CD8-positive, alpha-beta memory T cell (primary cell): ENCODE results near the gene KCNIP4. TPM values are rescaled to one million over a fixed set of nuclear protein-coding genes. Genes with fewer than 3 reads are reported as not detected.

Experiments
- CTCF ChIA-PET: fragments of 350-600 bp; sonication (Branson Sonifier 250); formaldehyde crosslinking; loops from one replicate; lab custom pipeline; 2021; ENCODE audit warnings: antibody characterized with exemption; lab: Charles Lee
- POLR2A ChIA-PET: fragments of 350-600 bp; sonication (Branson Sonifier 250); formaldehyde crosslinking; loops from one replicate; lab custom pipeline; 2021; ENCODE audit warnings: antibody characterized with exemption; lab: Charles Lee
- DNase-seq, 5 donors: peaks; one replicate each; pipeline versions ENCODE4 v3.0.0 to v3.0.0-alpha.2; 2020 to 2022; ENCODE audit warnings: mixed read lengths in 1 of 5
- H3K27ac ChIP-seq: one replicate; pipeline ENCODE4 v1.7.0; 2013; ENCODE audit warnings: low read depth, mild to moderate bottlenecking, low read length, moderate library complexity
- H3K27me3 ChIP-seq: 2 replicates; pipeline ENCODE4 v1.7.0; 2013; ENCODE audit warnings: low read length, mild to moderate bottlenecking; ENCODE audit not compliant: insufficient read depth, poor library complexity, severe bottlenecking
- H3K36me3 ChIP-seq: 2 replicates; pipeline ENCODE4 v1.7.0; 2013; ENCODE audit warnings: mild to moderate bottlenecking, low read length, moderate library complexity; ENCODE audit not compliant: insufficient read depth
- H3K4me1 ChIP-seq: 2 replicates; pipeline ENCODE4 v1.7.0; 2013; ENCODE audit warnings: mild to moderate bottlenecking, low read length, moderate library complexity; ENCODE audit not compliant: insufficient read depth
- H3K4me3 ChIP-seq: 2 replicates; pipeline ENCODE4 v1.7.0; 2013; ENCODE audit warnings: mild to moderate bottlenecking, low read length
- H3K9me3 ChIP-seq: 2 replicates; pipeline ENCODE4 v1.7.0; 2013; ENCODE audit warnings: mild to moderate bottlenecking, low read length
- H3K27ac Mint-ChIP-seq, 8 donors: one replicate each; pipeline ENCODE4 v1.8.0; 2020 to 2021; ENCODE audit warnings: mixed read lengths in 8 of 8, mild to moderate bottlenecking in 6 of 8, inconsistent platforms in 3 of 8, moderate library complexity in 3 of 8
- H3K27me3 Mint-ChIP-seq, 2 donors: one replicate each; pipeline ENCODE4 v1.8.0; 2020 to 2021; ENCODE audit warnings: mixed read lengths in 2 of 2, mild to moderate bottlenecking in 1 of 2, moderate library complexity in 1 of 2
- H3K36me3 Mint-ChIP-seq, 3 donors: one replicate each; pipeline ENCODE4 v1.8.0; 2020 to 2021; ENCODE audit warnings: mixed read lengths in 3 of 3, inconsistent platforms in 1 of 3, mild to moderate bottlenecking in 1 of 3
- H3K4me1 Mint-ChIP-seq, 3 donors: one replicate each; pipeline ENCODE4 v1.8.0; 2020 to 2021; ENCODE audit warnings: mixed read lengths in 3 of 3, inconsistent platforms in 1 of 3, mild to moderate bottlenecking in 1 of 3
- H3K4me3 Mint-ChIP-seq, 7 donors: one replicate each; pipeline ENCODE4 v1.8.0; 2020 to 2021; ENCODE audit warnings: mixed read lengths in 7 of 7, mild to moderate bottlenecking in 6 of 7, moderate library complexity in 4 of 7, inconsistent platforms in 2 of 7
- H3K9me3 Mint-ChIP-seq, 5 donors: one replicate each; pipeline ENCODE4 v1.8.0; 2020 to 2022; ENCODE audit warnings: mixed read lengths in 5 of 5, mild to moderate bottlenecking in 3 of 5, moderate library complexity in 2 of 5, inconsistent platforms in 1 of 5
- polyA plus RNA-seq: library from polyadenylated mRNA; unstranded; fragments of 300-500 nt; fragmentation: Illumina TruSeq; gene quantifications from one replicate; pipeline ENCODE4 v1.2.3, GENCODE V29; 2021
- total RNA-seq, 2 experiments: library from RNA; stranded (reverse); gene quantifications; one replicate each; pipeline ENCODE4 v1.2.3, GENCODE V29; 2021

Gene KCNIP4
- total and polyA plus RNA-seq, 3 experiments from 2014 or later: 0.12 TPM; not detected in 2

DNA sequence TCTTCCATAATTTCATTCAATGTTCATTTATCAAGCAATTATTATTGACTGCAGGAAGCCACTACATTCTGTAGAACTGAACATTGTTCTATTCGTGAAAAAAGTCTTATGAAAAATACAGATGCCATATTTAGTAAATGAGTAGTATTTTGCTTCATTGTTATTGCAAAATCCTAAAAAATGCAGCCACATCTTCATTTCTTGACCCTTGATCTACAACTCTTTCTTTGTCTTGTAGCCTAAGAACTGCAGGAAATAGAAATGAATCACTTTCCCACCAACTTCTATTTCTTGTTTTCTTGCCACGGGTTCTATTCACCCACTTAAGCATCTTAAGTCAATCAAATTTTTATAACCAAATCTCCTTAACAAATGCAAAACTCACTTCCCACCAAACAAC lies 63.3 kb downstream of the KCNIP4 start:
- H3K9me3 Mint-ChIP-seq: peaks cover 3 to 15% (median 8%) of the 10 kb centered on the region in 5 donors
- H3K27me3 Mint-ChIP-seq: no peaks in the 10 kb centered on the region
- Histone ChIP-seq H3K9me3 (no peaks in the 10 kb centered on the region), H3K36me3 (no peaks in the 10 kb centered on the region), H3K4me3 (no peak overlapping the region), H3K4me1 (no peaks in the 10 kb centered on the region), H3K27ac (no peak overlapping the region), H3K27me3 (no peaks in the 10 kb centered on the region)
- H3K36me3 Mint-ChIP-seq: no peaks in the 10 kb centered on the region
- ChIA-PET CTCF (no interaction called here), POLR2A (no interaction called here)
- H3K27ac Mint-ChIP-seq: no peak overlapping the region
- no peak overlapping the region for H3K4me3 Mint-ChIP-seq
- no peak for DNase-seq
- no peaks in the 10 kb centered on the region for H3K4me1 Mint-ChIP-seq

- H3K27ac ChIP-seq: no peak overlapping the region
- no peaks in the 10 kb centered on the region for H3K4me1 Mint-ChIP-seq
- DNase-seq: no peak
- H3K9me3 ChIP-seq: no peaks in the 10 kb centered on the region
- no peaks in the 10 kb centered on the region for H3K4me1 ChIP-seq
- peaks cover 3 to 16% (median 8%) of the 10 kb centered on the region in 5 donors for H3K9me3 Mint-ChIP-seq
- POLR2A ChIA-PET: no interaction called here
- no peaks in the 10 kb centered on the region for H3K36me3 Mint-ChIP-seq
- H3K36me3 ChIP-seq: no peaks in the 10 kb centered on the region
- H3K27ac Mint-ChIP-seq: no peak overlapping the region
- H3K4me3 Mint-ChIP-seq: no peak overlapping the region
- H3K27me3 ChIP-seq: no peaks in the 10 kb centered on the region
- CTCF ChIA-PET: no interaction called here
- H3K4me3 ChIP-seq: no peak overlapping the region
- no peaks in the 10 kb centered on the region for H3K27me3 Mint-ChIP-seq
Measured at GRCh38 chr4:21884615-21885014, 64.0 kb downstream of the KCNIP4 start.

GRCh38 chr4:21882051-21882839 lies 66.3 kb downstream of the KCNIP4 start:
- Histone ChIP-seq H3K27me3 (no peaks in the 10 kb centered on the region), H3K27ac (no peak overlapping the region), H3K4me1 (no peaks in the 10 kb centered on the region), H3K9me3 (no peaks in the 10 kb centered on the region), H3K36me3 (no peaks in the 10 kb centered on the region), H3K4me3 (no peak overlapping the region)
- CTCF ChIA-PET: no interaction called here
- no peaks in the 10 kb centered on the region for H3K27me3 Mint-ChIP-seq
- H3K27ac Mint-ChIP-seq: no peak overlapping the region
- H3K4me1 Mint-ChIP-seq: no peaks in the 10 kb centered on the region
- peaks cover 3 to 16% (median 9%) of the 10 kb centered on the region in 5 donors for H3K9me3 Mint-ChIP-seq
- DNase-seq: no peak
- POLR2A ChIA-PET: no interaction called here
- H3K4me3 Mint-ChIP-seq: no peak overlapping the region
- H3K36me3 Mint-ChIP-seq: no peaks in the 10 kb centered on the region

DNA sequence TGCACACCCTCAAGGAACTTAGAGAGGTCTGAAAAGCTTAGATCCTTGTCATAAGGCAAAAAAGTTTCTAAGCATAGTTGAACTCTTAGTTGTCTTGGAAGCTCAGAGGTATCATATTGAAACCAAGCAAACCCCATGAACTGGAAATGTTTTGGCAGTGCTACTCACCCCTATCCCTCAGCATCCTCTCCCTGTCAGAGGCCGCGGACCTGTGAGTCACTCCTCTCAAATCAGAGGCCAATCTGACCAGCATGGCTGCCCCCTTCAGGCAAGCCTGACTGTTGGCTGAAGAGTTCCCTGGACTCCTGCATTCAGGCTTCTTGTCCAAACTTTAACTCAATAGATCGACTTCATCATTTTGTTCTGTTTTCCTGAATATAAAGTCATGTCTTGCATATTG lies 69.4 kb downstream of the KCNIP4 start:
- no peaks in the 10 kb centered on the region for H3K4me1 Mint-ChIP-seq
- no peaks in the 10 kb centered on the region for H3K4me1 ChIP-seq
- no peak overlapping the region for H3K4me3 ChIP-seq
- peaks cover 0 to under 1% (median 0%) of the 10 kb centered on the region in 3 donors for H3K36me3 Mint-ChIP-seq
- peaks cover 0 to 12% (median 7%) of the 10 kb centered on the region in 5 donors for H3K9me3 Mint-ChIP-seq
- peaks cover 0 to 1% of the 10 kb centered on the region in 2 donors for H3K27me3 Mint-ChIP-seq
- H3K4me3 Mint-ChIP-seq: no peak overlapping the region
- no peaks in the 10 kb centered on the region for H3K36me3 ChIP-seq
- ChIA-PET CTCF (no interaction called here), POLR2A (no interaction called here)
- no peak overlapping the region for H3K27ac Mint-ChIP-seq
- H3K9me3 ChIP-seq: no peaks in the 10 kb centered on the region
- no peak for DNase-seq
- H3K27me3 ChIP-seq: no peaks in the 10 kb centered on the region
- H3K27ac ChIP-seq: no peak overlapping the region

DNA sequence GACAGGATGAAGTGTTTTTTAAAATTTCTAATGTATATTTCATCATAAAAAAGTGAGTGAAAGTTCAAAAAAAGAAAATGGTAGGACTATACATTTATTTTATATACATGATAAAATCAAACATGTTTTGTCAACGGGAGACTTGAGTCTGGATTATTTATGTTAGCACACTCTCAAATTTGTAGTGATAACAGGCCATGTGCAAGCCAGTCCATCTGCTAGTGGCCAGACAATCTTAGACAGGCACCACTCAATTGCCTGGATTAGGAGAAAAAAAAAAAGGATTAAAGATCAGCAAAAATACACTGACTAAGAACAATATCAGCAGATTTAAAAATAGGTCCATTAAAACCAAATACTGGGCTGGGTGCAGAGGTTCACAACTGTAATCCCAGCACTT lies 71.9 kb downstream of the KCNIP4 start:
- Mint-ChIP-seq H3K27me3 (peaks cover 0 to 1% of the 10 kb centered on the region in 2 donors), H3K4me3 (no peak overlapping the region), H3K9me3 (peaks cover 0 to 13% (median 7%) of the 10 kb centered on the region in 5 donors), H3K27ac (no peak overlapping the region), H3K4me1 (no peaks in the 10 kb centered on the region), H3K36me3 (peaks cover 0 to 1% (median 0%) of the 10 kb centered on the region in 3 donors)
- Histone ChIP-seq H3K27me3 (no peaks in the 10 kb centered on the region), H3K36me3 (no peaks in the 10 kb centered on the region), H3K4me3 (no peak overlapping the region), H3K27ac (no peak overlapping the region), H3K9me3 (no peaks in the 10 kb centered on the region), H3K4me1 (no peaks in the 10 kb centered on the region)
- DNase-seq: no peak
- ChIA-PET POLR2A (no interaction called here), CTCF (no interaction called here)

DNA sequence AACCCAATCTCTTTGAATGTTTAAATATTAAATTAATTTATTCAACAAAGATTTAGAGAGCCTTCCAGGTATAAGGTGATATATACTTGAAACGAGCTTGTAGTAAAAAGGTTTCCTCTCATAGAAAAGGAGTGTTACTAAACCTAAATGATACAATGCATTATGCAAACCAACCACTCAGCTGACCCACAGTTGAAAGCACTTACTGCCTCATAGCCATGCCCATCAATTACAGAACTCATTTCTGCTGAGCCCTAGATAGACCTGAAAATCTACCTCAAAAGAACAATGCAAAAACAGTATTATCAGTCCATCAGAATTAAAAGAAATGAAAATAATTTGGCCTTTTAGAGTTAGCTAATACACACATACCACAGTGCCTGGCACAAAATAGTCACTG lies 75.4 kb downstream of the KCNIP4 start:
- H3K27me3 ChIP-seq: no peaks in the 10 kb centered on the region
- H3K4me1 Mint-ChIP-seq: no peaks in the 10 kb centered on the region
- ChIA-PET POLR2A (no interaction called here), CTCF (no interaction called here)
- no peaks in the 10 kb centered on the region for H3K4me1 ChIP-seq
- H3K27me3 Mint-ChIP-seq: peaks cover 0 to 1% of the 10 kb centered on the region in 2 donors
- H3K36me3 Mint-ChIP-seq: peaks cover 0 to 1% (median 0%) of the 10 kb centered on the region in 3 donors
- no peak overlapping the region for H3K27ac Mint-ChIP-seq
- H3K9me3 ChIP-seq: no peaks in the 10 kb centered on the region
- DNase-seq: no peak
- H3K36me3 ChIP-seq: no peaks in the 10 kb centered on the region
- H3K4me3 Mint-ChIP-seq: no peak overlapping the region
- H3K9me3 Mint-ChIP-seq: peaks cover 0 to 15% (median 8%) of the 10 kb centered on the region in 5 donors
- no peak overlapping the region for H3K4me3 ChIP-seq
- no peak overlapping the region for H3K27ac ChIP-seq

- H3K27me3 ChIP-seq: no peaks in the 10 kb centered on the region
- no peak for DNase-seq
- Mint-ChIP-seq H3K4me1 (no peaks in the 10 kb centered on the region), H3K9me3 (peaks cover 0 to 16% (median 6%) of the 10 kb centered on the region in 5 donors), H3K36me3 (peaks cover 0 to 1% (median 0%) of the 10 kb centered on the region in 3 donors), H3K4me3 (no peak overlapping the region), H3K27ac (no peak overlapping the region), H3K27me3 (peaks cover 0 to 1% of the 10 kb centered on the region in 2 donors)
- ChIA-PET CTCF (no interaction called here), POLR2A (no interaction called here)
- no peak overlapping the region for H3K27ac ChIP-seq
- H3K4me3 ChIP-seq: no peak overlapping the region
- no peaks in the 10 kb centered on the region for H3K36me3 ChIP-seq
- H3K4me1 ChIP-seq: no peaks in the 10 kb centered on the region
- H3K9me3 ChIP-seq: no peaks in the 10 kb centered on the region
Measured at GRCh38 chr4:21872101-21872500, 76.5 kb downstream of the KCNIP4 start.

- no peak overlapping the region for H3K4me3 Mint-ChIP-seq
- DNase-seq: no peak
- CTCF ChIA-PET: no interaction called here
- no peaks in the 10 kb centered on the region for H3K4me1 Mint-ChIP-seq
- no peak overlapping the region for H3K4me3 ChIP-seq
- H3K27me3 ChIP-seq: no peaks in the 10 kb centered on the region
- H3K9me3 Mint-ChIP-seq: peaks cover 0 to 18% (median 6%) of the 10 kb centered on the region in 5 donors
- POLR2A ChIA-PET: no interaction called here
- no peaks in the 10 kb centered on the region for H3K9me3 ChIP-seq
- H3K27ac ChIP-seq: no peak overlapping the region
- H3K36me3 ChIP-seq: no peaks in the 10 kb centered on the region
- H3K27ac Mint-ChIP-seq: no peak overlapping the region
- no peaks in the 10 kb centered on the region for H3K27me3 Mint-ChIP-seq
- H3K36me3 Mint-ChIP-seq: peaks cover 0 to 1% (median 0%) of the 10 kb centered on the region in 3 donors
- no peaks in the 10 kb centered on the region for H3K4me1 ChIP-seq
Measured at GRCh38 chr4:21869978-21870745, 78.4 kb downstream of the KCNIP4 start.
